SIG-M5 treated with dmso at 0.1 percent for 504 hours (cell line): ENCODE data around the gene DTHD1.
A peak's percentile ranks its signal among the peaks of the same experiment; 100 is the strongest.

ENCODE experiments used
- DNase-seq: peaks from one replicate; lab custom pipeline; 2025; ENCODE audit not compliant: unreplicated experiment; lab: John Stamatoyannopoulos, UW

The DTHD1 gene

GRCh38 chr4:36312511-36312910 lies 31.1 kb downstream of the DTHD1 start:
- DNase-seq: no peak

GRCh38 chr4:36313301-36313700 lies 31.9 kb downstream of the DTHD1 start:
- peak; percentile 9 for DNase-seq

GRCh38 chr4:36313703-36314102 lies 32.3 kb downstream of the DTHD1 start:
- DNase-seq: no peak

- DNase-seq: no peak
Observed at GRCh38 chr4:36316607-36317006, 35.2 kb downstream of the DTHD1 start.

- no peak for DNase-seq
Observed at GRCh38 chr4:36317721-36318120, 36.3 kb downstream of the DTHD1 start.

- DNase-seq: peak; percentile 27
Observed at GRCh38 chr4:36320117-36320896, 38.9 kb downstream of the DTHD1 start.

- no peak for DNase-seq
Observed at GRCh38 chr4:36321176-36321575, 39.8 kb downstream of the DTHD1 start.

- DNase-seq: peak; percentile 11
Observed at GRCh38 chr4:36322921-36323354, 41.5 kb downstream of the DTHD1 start.

- DNase-seq: no peak
Observed at GRCh38 chr4:36323816-36324419, 42.5 kb downstream of the DTHD1 start.

- no peak for DNase-seq
Observed at GRCh38 chr4:36324808-36325207, 43.4 kb downstream of the DTHD1 start.

- DNase-seq: peak; percentile 39
Observed at GRCh38 chr4:36325499-36325898, 44.1 kb downstream of the DTHD1 start.

GRCh38 chr4:36325926-36326325 lies 44.5 kb downstream of the DTHD1 start:
- DNase-seq: no peak

GRCh38 chr4:36326476-36327029 lies 45.1 kb downstream of the DTHD1 start:
- DNase-seq: no peak

GRCh38 chr4:36327400-36327799 lies 46.0 kb downstream of the DTHD1 start:
- no peak for DNase-seq

GRCh38 chr4:36328130-36328529 lies 46.7 kb downstream of the DTHD1 start:
- peak; percentile 28 for DNase-seq

- no peak for DNase-seq
Observed at GRCh38 chr4:36329228-36329627, 47.8 kb downstream of the DTHD1 start.

GRCh38 chr4:36330796-36331195 lies 49.4 kb downstream of the DTHD1 start:
- DNase-seq: no peak

GRCh38 chr4:36332023-36332781 lies 50.8 kb downstream of the DTHD1 start:
- DNase-seq: no peak

- no peak for DNase-seq
Observed at GRCh38 chr4:36332782-36333131, 51.3 kb downstream of the DTHD1 start.

- no peak for DNase-seq
Observed at GRCh38 chr4:36333303-36333877, 52.0 kb downstream of the DTHD1 start.

GRCh38 chr4:36337665-36338185 lies 56.3 kb downstream of the DTHD1 start:
- DNase-seq: peak; percentile 60
